HG02571 (cell line): ENCODE measurements around the gene POLR2I.
"Not testable (repeated sequence)": the region's sequence is repeated elsewhere in the genome, so short reads cannot be mapped to it uniquely, and the experiment has no call there.

Experiments used
- ATAC-seq: cut with Tn5 transposase; IDR thresholded peaks from one replicate; pipeline ENCODE4 v1.9.1; 2021; ENCODE audit warnings: mild to moderate bottlenecking, moderate library complexity; ENCODE audit not compliant: unreplicated experiment

POLR2I gene

GRCh38 chr19:36101550-36102327, 12.9 kb downstream of the POLR2I start:
- ATAC-seq: no peak

GRCh38 chr19:36100476-36100875, 14.2 kb downstream of the POLR2I start:
- ATAC-seq: no peak

GRCh38 chr19:36099166-36099785, 15.4 kb downstream of the POLR2I start:
- no peak for ATAC-seq

- ATAC-seq: no peak
Measured at GRCh38 chr19:36097036-36097435, 17.6 kb downstream of the POLR2I start.

- ATAC-seq: no peak
Measured at GRCh38 chr19:36093687-36094086, 21.0 kb downstream of the POLR2I start.

- ATAC-seq: peak; percentile 51
Measured at GRCh38 chr19:36093146-36093662, 21.5 kb downstream of the POLR2I start.

GRCh38 chr19:36092566-36092965, 22.1 kb downstream of the POLR2I start:
- no peak for ATAC-seq

- no peak for ATAC-seq
Measured at GRCh38 chr19:36090910-36091695, 23.6 kb downstream of the POLR2I start.

- no peak for ATAC-seq
Measured at GRCh38 chr19:36089847-36090246, 24.8 kb downstream of the POLR2I start.

- no peak for ATAC-seq
Measured at GRCh38 chr19:36086326-36086725, 28.3 kb downstream of the POLR2I start.

- no peak for ATAC-seq
Measured at GRCh38 chr19:36084231-36085009, 30.3 kb downstream of the POLR2I start.

GRCh38 chr19:36082916-36083315, 31.8 kb downstream of the POLR2I start:
- no peak for ATAC-seq

GRCh38 chr19:36081894-36082293, 32.8 kb downstream of the POLR2I start:
- no peak for ATAC-seq

GRCh38 chr19:36081385-36081784, 33.3 kb downstream of the POLR2I start:
- no peak for ATAC-seq

- no peak for ATAC-seq
Measured at GRCh38 chr19:36079389-36079945, 35.2 kb downstream of the POLR2I start.

GRCh38 chr19:36073121-36073876, 41.4 kb downstream of the POLR2I start:
- no peak for ATAC-seq

- no peak for ATAC-seq
Measured at GRCh38 chr19:36072081-36072480, 42.6 kb downstream of the POLR2I start.

- not testable (repeated sequence) for ATAC-seq
Measured at GRCh38 chr19:36068810-36069499, 45.7 kb downstream of the POLR2I start.

- ATAC-seq: no peak
Measured at GRCh38 chr19:36067681-36068080, 47.0 kb downstream of the POLR2I start.
